ENCODE results near the gene ARHGDIB. TPM values are rescaled to one million over a fixed set of nuclear protein-coding genes. Genes with fewer than 3 reads are reported as not detected.
A peak's percentile ranks its signal among the peaks of the same experiment; 100 is the strongest.

The ARHGDIB gene
- total RNA-seq, 1 donor from 2014 or later = not detected

- TF ChIP-seq EZH2phosphoT487 (IDR thresholded peaks at IDR 0.05) (no peak), EZH2 (IDR thresholded peaks at IDR 0.05) (no peak)
- TF ChIP-seq, protein P1, sequence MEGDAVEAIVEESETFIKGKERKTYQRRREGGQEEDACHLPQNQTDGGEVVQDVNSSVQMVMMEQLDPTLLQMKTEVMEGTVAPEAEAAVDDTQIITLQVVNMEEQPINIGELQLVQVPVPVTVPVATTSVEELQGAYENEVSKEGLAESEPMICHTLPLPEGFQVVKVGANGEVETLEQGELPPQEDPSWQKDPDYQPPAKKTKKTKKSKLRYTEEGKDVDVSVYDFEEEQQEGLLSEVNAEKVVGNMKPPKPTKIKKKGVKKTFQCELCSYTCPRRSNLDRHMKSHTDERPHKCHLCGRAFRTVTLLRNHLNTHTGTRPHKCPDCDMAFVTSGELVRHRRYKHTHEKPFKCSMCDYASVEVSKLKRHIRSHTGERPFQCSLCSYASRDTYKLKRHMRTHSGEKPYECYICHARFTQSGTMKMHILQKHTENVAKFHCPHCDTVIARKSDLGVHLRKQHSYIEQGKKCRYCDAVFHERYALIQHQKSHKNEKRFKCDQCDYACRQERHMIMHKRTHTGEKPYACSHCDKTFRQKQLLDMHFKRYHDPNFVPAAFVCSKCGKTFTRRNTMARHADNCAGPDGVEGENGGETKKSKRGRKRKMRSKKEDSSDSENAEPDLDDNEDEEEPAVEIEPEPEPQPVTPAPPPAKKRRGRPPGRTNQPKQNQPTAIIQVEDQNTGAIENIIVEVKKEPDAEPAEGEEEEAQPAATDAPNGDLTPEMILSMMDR (IDR thresholded peaks at IDR 0.05) = no peak
- no peak for DNase-seq (ENCODE audit: low spot score)
- H3K4me1 ChIP-seq = peaks cover 4% of the 10 kb centered on the region
- peaks cover 42% of the 10 kb centered on the region for H3K4me1 Mint-ChIP-seq
- H3K27ac ChIP-seq = no peak overlapping the region
- peak overlapping the region; percentile 94 for H3K27ac Mint-ChIP-seq
- no peaks in the 10 kb centered on the region for H3K9me3 Mint-ChIP-seq
- H3K9ac ChIP-seq = no peak overlapping the region
- no peak overlapping the region for H3K4me2 ChIP-seq
- no peaks in the 10 kb centered on the region for H3K36me3 ChIP-seq
- H3K36me3 Mint-ChIP-seq = no peaks in the 10 kb centered on the region
- H3F3A ChIP-seq (ENCODE audit: low read depth) = no peaks in the 10 kb centered on the region
- H4K20me1 ChIP-seq (ENCODE audit: low read depth) = no peaks in the 10 kb centered on the region
- H2AFZ ChIP-seq (replicated peaks) = peak overlapping the region; percentile 91
- no peaks in the 10 kb centered on the region for H3K27me3 ChIP-seq
- no peaks in the 10 kb centered on the region for H3K9me3 ChIP-seq (ENCODE audit: low read depth)
- no peak overlapping the region for H3K4me3 Mint-ChIP-seq
- no peak overlapping the region for H3K4me3 ChIP-seq
- peaks cover 3% of the 10 kb centered on the region for H3K27me3 Mint-ChIP-seq (ENCODE audit: insufficient read depth, low read depth)
- H3K79me2 ChIP-seq (ENCODE audit: low read depth) = no peaks in the 10 kb centered on the region
Observed at GRCh38 chr12:14948672-14949071, 12.7 kb downstream of the ARHGDIB start.

- Histone ChIP-seq H3K27ac (no peak overlapping the region), H3K9ac (no peak overlapping the region), H3K4me3 (no peak overlapping the region), H3K36me3 (no peaks in the 10 kb centered on the region), H3K27me3 (no peaks in the 10 kb centered on the region), H4K20me1 (ENCODE audit: low read depth) (no peaks in the 10 kb centered on the region), H3K4me2 (no peak overlapping the region), H3F3A (ENCODE audit: low read depth) (no peaks in the 10 kb centered on the region), H2AFZ (replicated peaks) (no peak overlapping the region), H3K4me1 (peaks cover 4% of the 10 kb centered on the region), H3K9me3 (ENCODE audit: low read depth) (no peaks in the 10 kb centered on the region), H3K79me2 (ENCODE audit: low read depth) (no peaks in the 10 kb centered on the region)
- Mint-ChIP-seq H3K27ac (no peak overlapping the region), H3K36me3 (no peaks in the 10 kb centered on the region), H3K27me3 (ENCODE audit: insufficient read depth, low read depth) (peaks cover 3% of the 10 kb centered on the region), H3K4me3 (no peak overlapping the region), H3K9me3 (no peaks in the 10 kb centered on the region), H3K4me1 (peaks cover 42% of the 10 kb centered on the region)
- DNase-seq (ENCODE audit: low spot score) = no peak
- TF ChIP-seq, protein P1 (IDR thresholded peaks at IDR 0.05) = no peak
- TF ChIP-seq EZH2phosphoT487 (IDR thresholded peaks at IDR 0.05) (no peak), EZH2 (IDR thresholded peaks at IDR 0.05) (no peak)
Observed at GRCh38 chr12:14946861-14947260, 14.5 kb downstream of the ARHGDIB start.

DNA sequence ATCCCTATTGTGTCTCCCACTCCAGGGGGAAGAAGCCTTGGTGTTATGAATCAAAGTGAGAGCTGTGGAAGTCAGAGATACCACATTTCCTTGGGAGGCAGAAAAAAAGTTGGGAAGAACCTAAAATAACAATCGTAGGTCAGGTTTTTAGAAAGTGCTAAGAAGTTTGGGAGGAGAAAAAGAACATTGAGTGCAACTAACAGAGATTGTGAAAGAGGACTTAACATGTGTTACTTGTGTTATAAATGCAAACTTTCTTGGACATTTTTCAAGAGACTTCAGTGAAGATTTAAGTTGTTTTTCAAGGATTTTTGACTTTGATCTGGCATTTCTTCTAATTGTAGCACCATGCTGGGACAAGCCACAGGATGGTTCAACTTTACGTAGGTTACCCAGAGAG lies 15.2 kb downstream of the ARHGDIB start:
- Histone ChIP-seq H4K20me1 (ENCODE audit: low read depth) (no peaks in the 10 kb centered on the region), H3K9ac (no peak overlapping the region), H3K36me3 (no peaks in the 10 kb centered on the region), H3K4me3 (no peak overlapping the region), H3K4me2 (no peak overlapping the region), H3K4me1 (peaks cover 4% of the 10 kb centered on the region), H3F3A (ENCODE audit: low read depth) (no peaks in the 10 kb centered on the region), H3K27ac (no peak overlapping the region), H3K27me3 (no peaks in the 10 kb centered on the region), H2AFZ (replicated peaks) (no peak overlapping the region), H3K79me2 (ENCODE audit: low read depth) (no peaks in the 10 kb centered on the region), H3K9me3 (ENCODE audit: low read depth) (no peaks in the 10 kb centered on the region)
- no peaks in the 10 kb centered on the region for H3K36me3 Mint-ChIP-seq
- H3K4me3 Mint-ChIP-seq = no peak overlapping the region
- no peaks in the 10 kb centered on the region for H3K9me3 Mint-ChIP-seq
- peaks cover 37% of the 10 kb centered on the region for H3K4me1 Mint-ChIP-seq
- H3K27me3 Mint-ChIP-seq (ENCODE audit: insufficient read depth, low read depth) = peaks cover 3% of the 10 kb centered on the region
- DNase-seq (ENCODE audit: low spot score) = no peak
- TF ChIP-seq, protein P1 (IDR thresholded peaks at IDR 0.05) = no peak
- TF ChIP-seq EZH2 (IDR thresholded peaks at IDR 0.05) = no peak
- TF ChIP-seq EZH2phosphoT487 (IDR thresholded peaks at IDR 0.05) = no peak
- H3K27ac Mint-ChIP-seq = no peak overlapping the region

Data from neural progenitor cell (in vitro differentiated cells).